Ascending aorta (tissue), 2 donors: ENCODE results near the gene ZC3H18. TPM values are rescaled to one million over a fixed set of nuclear protein-coding genes. Genes with fewer than 3 reads are reported as not detected.

Experiments
- DNase-seq, 2 donors: peaks; one replicate each; pipeline ENCODE4 v3.0.0-alpha.2; 2019; ENCODE audit warnings: low spot score in 2 of 2
- H3K27ac ChIP-seq, 2 donors: fragments of 200-600 bp; sonication (generic); one replicate each; pipeline ENCODE4 v1.5.1; 2016 to 2017; ENCODE audit warnings: mild to moderate bottlenecking in 1 of 2
- H3K27me3 ChIP-seq: fragments of 200-600 bp; sonication (generic); one replicate; pipeline ENCODE4 v1.5.1; 2017
- H3K36me3 ChIP-seq, 2 donors: fragments of 200-600 bp; sonication (generic); one replicate each; pipeline ENCODE4 v1.5.1; 2016
- H3K4me1 ChIP-seq, 2 donors: fragments of 200-600 bp; sonication (generic); one replicate each; pipeline ENCODE4 v1.5.1; 2016 to 2017; ENCODE audit warnings: mild to moderate bottlenecking in 1 of 2
- H3K4me3 ChIP-seq, 2 donors: fragments of 200-600 bp; sonication (generic); one replicate each; pipeline ENCODE4 v1.5.1; 2016 to 2017; ENCODE audit warnings: mild to moderate bottlenecking in 1 of 2
- H3K9me3 ChIP-seq, 2 donors: fragments of 200-600 bp; sonication (generic); one replicate each; pipeline ENCODE4 v1.5.1; 2016
- CTCF ChIP-seq, 3 experiments: fragments of 200-600 bp in 2 of 3; fragments of 450-650 bp in 1 of 3; sonication (generic) in 2 of 3; IDR thresholded peaks; one replicate each; pipeline ENCODE4 v1.5.1; 2016 to 2019; ENCODE audit warnings: antibody characterized with exemption in 3 of 3, mild to moderate bottlenecking in 1 of 3, moderate library complexity in 1 of 3
- intact Hi-C: fragments of 100-400 bp; cut with DNase I; formaldehyde crosslinking; loops from one replicate; pipeline ENCODE4 v1.15.1; 2023
- total RNA-seq: library from RNA; depleted of rRNA; stranded (reverse); fragments of >200 nt; gene quantifications from one replicate; pipeline ENCODE4 v1.1.0, GENCODE V29; 2016

The ZC3H18 gene
- total RNA-seq, 1 donor from 2014 or later, result 36.3 TPM

GRCh38 chr16:88537859-88538258 lies 32.3 kb upstream of the ZC3H18 start:
- intact Hi-C loops, result no loop called here
- no peak overlapping the region for H3K4me3 ChIP-seq
- no peak for DNase-seq
- no peaks in the 10 kb centered on the region for H3K36me3 ChIP-seq
- no peaks in the 10 kb centered on the region for H3K27me3 ChIP-seq
- peaks cover 0 to 12% of the 10 kb centered on the region in 2 donors for H3K4me1 ChIP-seq
- H3K27ac ChIP-seq, result no peak overlapping the region
- H3K9me3 ChIP-seq, result peaks cover 5 to 6% of the 10 kb centered on the region in 2 donors
- no peak for TF ChIP-seq CTCF (IDR thresholded peaks at IDR 0.05)

- intact Hi-C loops, result no loop called here
- no peak for DNase-seq
- Histone ChIP-seq H3K4me1 (peaks cover 0 to 9% of the 10 kb centered on the region in 2 donors), H3K27me3 (no peaks in the 10 kb centered on the region), H3K27ac (no peak overlapping the region), H3K4me3 (no peak overlapping the region), H3K9me3 (peaks cover 6 to 12% of the 10 kb centered on the region in 2 donors), H3K36me3 (no peaks in the 10 kb centered on the region)
- no peak for TF ChIP-seq CTCF (IDR thresholded peaks at IDR 0.05)
Measured at GRCh38 chr16:88538366-88539060, 31.7 kb upstream of the ZC3H18 start.

GRCh38 chr16:88539261-88539651 lies 30.9 kb upstream of the ZC3H18 start:
- no peaks in the 10 kb centered on the region for H3K27me3 ChIP-seq
- H3K27ac ChIP-seq, result no peak overlapping the region
- intact Hi-C loops, result no loop called here
- peaks cover 0 to 9% of the 10 kb centered on the region in 2 donors for H3K4me1 ChIP-seq
- TF ChIP-seq CTCF (IDR thresholded peaks at IDR 0.05), result no peak
- H3K4me3 ChIP-seq, result no peak overlapping the region
- H3K36me3 ChIP-seq, result no peaks in the 10 kb centered on the region
- DNase-seq, result no peak
- H3K9me3 ChIP-seq, result peaks cover 6 to 18% of the 10 kb centered on the region in 2 donors

- H3K4me3 ChIP-seq, result no peak overlapping the region
- no peak for TF ChIP-seq CTCF (IDR thresholded peaks at IDR 0.05)
- H3K27ac ChIP-seq, result no peak overlapping the region
- no peaks in the 10 kb centered on the region for H3K27me3 ChIP-seq
- H3K9me3 ChIP-seq, result peaks cover 6 to 18% of the 10 kb centered on the region in 2 donors
- DNase-seq, result no peak
- intact Hi-C loops, result no loop called here
- peaks cover 0 to 8% of the 10 kb centered on the region in 2 donors for H3K4me1 ChIP-seq
- H3K36me3 ChIP-seq, result no peaks in the 10 kb centered on the region
Measured at GRCh38 chr16:88539652-88540345, 30.4 kb upstream of the ZC3H18 start.

GRCh38 chr16:88540346-88540977 lies 29.7 kb upstream of the ZC3H18 start:
- intact Hi-C loops, result no loop called here
- Histone ChIP-seq H3K36me3 (no peaks in the 10 kb centered on the region), H3K4me1 (peaks cover 0 to 2% of the 10 kb centered on the region in 2 donors), H3K27me3 (no peaks in the 10 kb centered on the region), H3K27ac (no peak overlapping the region), H3K9me3 (peaks cover 6 to 18% of the 10 kb centered on the region in 2 donors), H3K4me3 (no peak overlapping the region)
- no peak for TF ChIP-seq CTCF (IDR thresholded peaks at IDR 0.05)
- DNase-seq, result no peak
